ENCODE measurements around the gene SLC2A9.

DNA sequence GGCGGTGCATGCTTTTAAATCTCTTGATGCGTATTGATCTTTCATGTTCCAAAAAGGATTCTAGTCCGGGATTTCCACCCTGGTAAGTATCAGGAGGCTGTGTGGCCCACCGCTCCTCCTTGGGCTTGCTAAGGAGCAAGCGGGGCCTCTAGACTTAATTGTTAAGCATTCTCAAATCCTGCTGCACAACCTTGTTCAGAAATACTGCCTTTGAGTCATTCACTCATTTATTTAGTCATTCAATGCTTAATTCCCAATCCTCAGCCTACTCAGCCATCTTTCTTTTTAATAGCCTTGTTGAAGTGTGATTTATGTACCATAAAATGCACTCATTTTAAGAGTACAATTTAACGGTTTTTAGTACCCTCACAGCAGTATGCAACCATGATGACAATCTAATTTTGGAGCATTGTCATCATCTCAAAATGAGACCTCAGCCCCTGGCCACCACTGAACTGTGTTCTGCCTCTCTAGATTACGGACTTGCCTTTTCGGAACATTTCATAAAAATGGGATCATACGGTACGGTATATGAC is 15.6 kb upstream of the SLC2A9 start:
- TF ChIP-seq, protein P1, sequence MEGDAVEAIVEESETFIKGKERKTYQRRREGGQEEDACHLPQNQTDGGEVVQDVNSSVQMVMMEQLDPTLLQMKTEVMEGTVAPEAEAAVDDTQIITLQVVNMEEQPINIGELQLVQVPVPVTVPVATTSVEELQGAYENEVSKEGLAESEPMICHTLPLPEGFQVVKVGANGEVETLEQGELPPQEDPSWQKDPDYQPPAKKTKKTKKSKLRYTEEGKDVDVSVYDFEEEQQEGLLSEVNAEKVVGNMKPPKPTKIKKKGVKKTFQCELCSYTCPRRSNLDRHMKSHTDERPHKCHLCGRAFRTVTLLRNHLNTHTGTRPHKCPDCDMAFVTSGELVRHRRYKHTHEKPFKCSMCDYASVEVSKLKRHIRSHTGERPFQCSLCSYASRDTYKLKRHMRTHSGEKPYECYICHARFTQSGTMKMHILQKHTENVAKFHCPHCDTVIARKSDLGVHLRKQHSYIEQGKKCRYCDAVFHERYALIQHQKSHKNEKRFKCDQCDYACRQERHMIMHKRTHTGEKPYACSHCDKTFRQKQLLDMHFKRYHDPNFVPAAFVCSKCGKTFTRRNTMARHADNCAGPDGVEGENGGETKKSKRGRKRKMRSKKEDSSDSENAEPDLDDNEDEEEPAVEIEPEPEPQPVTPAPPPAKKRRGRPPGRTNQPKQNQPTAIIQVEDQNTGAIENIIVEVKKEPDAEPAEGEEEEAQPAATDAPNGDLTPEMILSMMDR (IDR thresholded peaks at IDR 0.05), result no peak
- TF ChIP-seq PHF8 (IDR thresholded peaks at IDR 0.05; ENCODE audit: borderline replicate concordance, low read depth) (no peak), POLR2A (IDR thresholded peaks at IDR 0.05; ENCODE audit: low read length) (no peak)

All from A549 (cell line).